Activated CD4-positive, alpha-beta T cell treated with anti-CD3 and anti-CD28 coated beads for 36 hours (primary cell): ENCODE data around the gene WDR43. TPM values are rescaled to one million over a fixed set of nuclear protein-coding genes. Genes with fewer than 3 reads are reported as not detected.
A peak's percentile ranks its signal among the peaks of the same experiment; 100 is the strongest.

Experiments used
- ATAC-seq: fragments of 200-7000 bp; cut with Tn5 transposase; one replicate; pipeline ENCODE4 v1.10.0; 2021; ENCODE audit warnings: mild to moderate bottlenecking, moderate library complexity
- CTCF ChIA-PET: fragments of 350-600 bp; sonication (Branson Sonifier 250); formaldehyde crosslinking; loops from one replicate; lab custom pipeline; 2021; ENCODE audit warnings: antibody characterized with exemption; lab: Charles Lee
- POLR2A ChIA-PET: fragments of 350-600 bp; sonication (Branson Sonifier 250); formaldehyde crosslinking; loops from one replicate; lab custom pipeline; 2021; ENCODE audit warnings: antibody characterized with exemption, inconsistent platforms; lab: Charles Lee
- DNase-seq: peaks from one replicate; pipeline ENCODE4 v3.0.0-alpha.2; 2020
- H3K27ac Mint-ChIP-seq: one replicate; pipeline ENCODE4 v1.8.0; 2021; ENCODE audit warnings: mixed read lengths
- H3K27me3 Mint-ChIP-seq: one replicate; pipeline ENCODE4 v1.8.0; 2021; ENCODE audit warnings: mixed read lengths
- H3K36me3 Mint-ChIP-seq: one replicate; pipeline ENCODE4 v1.8.0; 2021; ENCODE audit warnings: low read depth, mixed read lengths
- H3K4me1 Mint-ChIP-seq: one replicate; pipeline ENCODE4 v1.8.0; 2021; ENCODE audit warnings: mixed read lengths
- H3K4me3 Mint-ChIP-seq: one replicate; pipeline ENCODE4 v1.8.0; 2021; ENCODE audit warnings: mild to moderate bottlenecking, moderate library complexity, mixed read lengths
- H3K9me3 Mint-ChIP-seq: one replicate; pipeline ENCODE4 v1.8.0; 2021; ENCODE audit warnings: low read depth, mixed read lengths
- intact Hi-C, 2 experiments: fragments of 100-400 bp; cut with DNase I in 1 of 2; cut with micrococcal nuclease in 1 of 2; formaldehyde crosslinking; loops; one replicate each; pipeline versions ENCODE4 v1.14.2 to v1.15.1; 2022 to 2024; cut with DNase I, micrococcal nuclease
- total RNA-seq, 2 experiments: library from RNA; stranded (reverse); gene quantifications; one replicate each; pipeline ENCODE4 v1.2.3, GENCODE V29; 2021

The WDR43 gene
- total RNA-seq, 2 experiments from 2014 or later = 109 to 170 TPM

GRCh38 chr2:28944535-28945248, 50.2 kb downstream of the WDR43 start:
- H3K9me3 Mint-ChIP-seq = no peaks in the 10 kb centered on the region
- ATAC-seq (no peak), DNase-seq (no peak)
- H3K4me1 Mint-ChIP-seq = no peaks in the 10 kb centered on the region
- H3K36me3 Mint-ChIP-seq = peaks cover 65% of the 10 kb centered on the region
- H3K27me3 Mint-ChIP-seq = no peaks in the 10 kb centered on the region
- POLR2A ChIA-PET = interaction anchor here (0.6 kb wide), 1 partner anchor 71 kb away, joined by 3 read pairs; no protein-coding TSS in a partner anchor
- intact Hi-C loops = loop anchor here in 1 of 2 experiments (5.0 kb wide), 1 partner anchor 37 kb away; no protein-coding TSS in a partner anchor
- CTCF ChIA-PET = interaction anchor here (0.6 to 0.7 kb wide), 2 partner anchors 88 to 161 kb away, joined by 3 to 5 read pairs; no protein-coding TSS in a partner anchor
- no peak overlapping the region for H3K4me3 Mint-ChIP-seq
- H3K27ac Mint-ChIP-seq = no peak overlapping the region

- no peak overlapping the region for H3K4me3 Mint-ChIP-seq
- peaks cover 3% of the 10 kb centered on the region for H3K4me1 Mint-ChIP-seq
- DNase-seq (no peak), ATAC-seq (no peak)
- intact Hi-C loops = no loop called here
- H3K36me3 Mint-ChIP-seq = peaks cover 44% of the 10 kb centered on the region
- ChIA-PET CTCF (interaction anchor here (0.6 to 0.7 kb wide), 3 partner anchors 18 to 850 kb away, joined by 3 to 4 read pairs (median 4); no protein-coding TSS in a partner anchor), POLR2A (interaction anchor here (0.7 kb wide), 1 partner anchor 15 kb away, joined by 3 read pairs; no protein-coding TSS in a partner anchor)
- H3K9me3 Mint-ChIP-seq = no peaks in the 10 kb centered on the region
- no peaks in the 10 kb centered on the region for H3K27me3 Mint-ChIP-seq
- no peak overlapping the region for H3K27ac Mint-ChIP-seq
Measured at GRCh38 chr2:28948160-28948559, 53.7 kb downstream of the WDR43 start.

GRCh38 chr2:28949190-28949589, 54.7 kb downstream of the WDR43 start:
- no peaks in the 10 kb centered on the region for H3K27me3 Mint-ChIP-seq
- peaks cover 35% of the 10 kb centered on the region for H3K36me3 Mint-ChIP-seq
- no peak overlapping the region for H3K4me3 Mint-ChIP-seq
- DNase-seq = no peak
- no peaks in the 10 kb centered on the region for H3K9me3 Mint-ChIP-seq
- intact Hi-C loops = no loop called here
- ATAC-seq = no peak
- CTCF ChIA-PET = interaction anchor here (0.9 to 1.2 kb wide), 3 partner anchors 10 to 129 kb away, joined by 3 to 4 read pairs (median 4); no protein-coding TSS in a partner anchor
- peaks cover 3% of the 10 kb centered on the region for H3K4me1 Mint-ChIP-seq
- no peak overlapping the region for H3K27ac Mint-ChIP-seq
- POLR2A ChIA-PET = no interaction called here

DNA sequence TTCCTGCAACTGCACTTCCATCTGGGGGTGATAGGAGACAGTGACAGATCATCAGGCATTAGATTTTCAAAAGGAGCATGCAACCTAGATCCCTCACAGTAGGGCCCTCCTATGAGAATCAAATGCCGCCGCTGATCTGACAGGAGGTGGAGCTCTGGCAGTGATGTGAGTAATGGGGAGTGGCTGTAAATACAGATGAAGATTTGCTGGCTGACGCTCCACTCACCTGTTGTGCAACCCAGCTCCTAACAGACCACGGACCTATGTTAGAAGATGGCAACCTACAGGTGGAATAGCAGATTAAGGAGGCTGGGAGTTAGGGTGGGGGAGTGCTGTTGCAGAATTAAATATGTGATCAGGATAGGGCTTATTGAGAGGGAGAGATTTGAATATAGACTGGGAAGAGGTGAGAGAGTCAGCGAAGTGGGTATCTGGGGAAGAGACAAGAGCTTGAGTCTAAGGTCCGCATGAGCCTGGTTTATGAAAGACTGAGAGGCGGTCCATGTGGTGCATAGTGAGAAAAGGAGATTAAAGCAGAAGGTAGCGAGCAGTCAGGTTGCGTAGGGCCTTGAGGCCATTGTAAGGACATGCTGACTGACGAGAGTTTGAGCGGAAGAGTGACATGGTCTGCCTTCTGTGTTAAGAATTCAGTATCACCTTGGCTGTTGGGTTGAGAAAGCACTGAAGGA, 55.3 kb downstream of the WDR43 start:
- ATAC-seq = no peak
- H3K4me1 Mint-ChIP-seq = peaks cover 3% of the 10 kb centered on the region
- H3K27ac Mint-ChIP-seq = peak overlapping the region; percentile 10
- intact Hi-C loops = loop anchor here (5.0 to 10.0 kb wide), 2 partner anchors 165 to 382 kb away; partner anchors contain the start of gene CLIP4 (in 1 of the 2)
- H3K27me3 Mint-ChIP-seq = no peaks in the 10 kb centered on the region
- peaks cover 30% of the 10 kb centered on the region for H3K36me3 Mint-ChIP-seq
- POLR2A ChIA-PET = no interaction called here
- no peak for DNase-seq
- H3K9me3 Mint-ChIP-seq = no peaks in the 10 kb centered on the region
- CTCF ChIA-PET = interaction anchor here (0.9 to 1.2 kb wide), 3 partner anchors 9 to 129 kb away, joined by 3 to 4 read pairs (median 4); no protein-coding TSS in a partner anchor
- no peak overlapping the region for H3K4me3 Mint-ChIP-seq

- Mint-ChIP-seq H3K4me1 (peaks cover 3% of the 10 kb centered on the region), H3K36me3 (peaks cover 22% of the 10 kb centered on the region), H3K27ac (no peak overlapping the region), H3K27me3 (no peaks in the 10 kb centered on the region), H3K4me3 (no peak overlapping the region), H3K9me3 (no peaks in the 10 kb centered on the region)
- DNase-seq = no peak
- ChIA-PET POLR2A (no interaction called here), CTCF (interaction anchor here (0.6 to 1.1 kb wide), 4 partner anchors 9 to 56 kb away, joined by 3 to 5 read pairs (median 3); no protein-coding TSS in a partner anchor)
- no peak for ATAC-seq
- intact Hi-C loops = loop anchor here (5.0 to 10.0 kb wide), 2 partner anchors 164 to 384 kb away; partner anchors contain the start of gene CLIP4 (in 1 of the 2)
Measured at GRCh38 chr2:28950941-28951630, 56.6 kb downstream of the WDR43 start.

GRCh38 chr2:28951910-28952835, 57.7 kb downstream of the WDR43 start:
- peaks cover 3% of the 10 kb centered on the region for H3K4me1 Mint-ChIP-seq
- no peak overlapping the region for H3K4me3 Mint-ChIP-seq
- DNase-seq (no peak), ATAC-seq (peak; percentile 34)
- intact Hi-C loops = loop anchor here (5.0 to 10.0 kb wide), 2 partner anchors 163 to 385 kb away; partner anchors contain the start of gene CLIP4 (in 1 of the 2)
- ChIA-PET CTCF (interaction anchor here (0.7 to 1.1 kb wide), 3 partner anchors 8 to 245 kb away, joined by 3 to 5 read pairs (median 3); no protein-coding TSS in a partner anchor), POLR2A (interaction anchor here (0.9 kb wide), 1 partner anchor 180 kb away, joined by 3 read pairs; no protein-coding TSS in a partner anchor)
- no peaks in the 10 kb centered on the region for H3K9me3 Mint-ChIP-seq
- H3K36me3 Mint-ChIP-seq = peaks cover 16% of the 10 kb centered on the region
- no peaks in the 10 kb centered on the region for H3K27me3 Mint-ChIP-seq
- H3K27ac Mint-ChIP-seq = no peak overlapping the region

DNA sequence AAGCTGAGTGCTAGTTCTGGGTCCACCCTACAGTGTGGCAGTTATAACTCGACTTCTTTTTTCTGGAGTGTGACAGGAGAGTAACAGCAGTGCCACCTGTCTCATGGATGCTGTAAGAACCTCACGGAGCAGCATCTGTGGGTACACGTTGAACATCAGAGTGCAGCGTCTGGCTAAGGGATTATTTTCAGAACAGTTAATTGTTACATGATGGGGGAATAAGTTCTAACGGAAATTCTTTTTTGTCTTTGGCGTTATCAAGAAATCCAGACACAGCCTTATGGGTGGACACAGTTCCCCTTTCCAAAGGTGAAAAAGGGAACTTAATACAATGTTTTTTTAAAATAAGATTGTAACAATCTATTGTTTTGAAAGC, 58.4 kb downstream of the WDR43 start:
- Mint-ChIP-seq H3K4me1 (peaks cover 3% of the 10 kb centered on the region), H3K36me3 (peaks cover 16% of the 10 kb centered on the region), H3K4me3 (no peak overlapping the region), H3K27ac (no peak overlapping the region), H3K9me3 (no peaks in the 10 kb centered on the region), H3K27me3 (no peaks in the 10 kb centered on the region)
- ATAC-seq (peak; percentile 67), DNase-seq (no peak)
- CTCF ChIA-PET = interaction anchor here (0.7 kb wide), 1 partner anchor 244 kb away, joined by 3 read pairs; no protein-coding TSS in a partner anchor
- POLR2A ChIA-PET = interaction anchor here (0.9 kb wide), 1 partner anchor 180 kb away, joined by 3 read pairs; no protein-coding TSS in a partner anchor
- intact Hi-C loops = loop anchor here (5.0 to 10.0 kb wide), 2 partner anchors 162 to 386 kb away; partner anchors contain the start of gene CLIP4 (in 1 of the 2)

DNA sequence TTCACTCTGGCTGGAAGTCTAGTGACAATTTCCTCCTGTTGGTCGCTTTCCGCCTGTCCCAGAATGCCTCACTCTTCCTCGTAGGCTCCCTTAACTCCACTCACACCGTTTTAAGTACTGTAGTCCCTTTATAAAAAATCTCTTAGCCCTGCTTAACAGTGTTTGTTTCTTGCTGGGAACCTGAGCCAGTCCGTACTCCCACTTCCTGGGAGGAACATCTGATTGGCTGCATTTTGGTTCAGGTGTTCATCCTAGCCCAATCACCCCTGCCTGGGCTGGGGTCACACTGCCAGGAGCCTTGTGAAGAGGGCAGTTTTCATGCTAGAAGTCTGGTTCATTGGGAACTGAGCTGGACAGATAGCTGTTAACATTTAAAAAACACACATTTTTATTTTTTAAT, 61.0 kb downstream of the WDR43 start:
- H3K27me3 Mint-ChIP-seq = no peaks in the 10 kb centered on the region
- H3K9me3 Mint-ChIP-seq = no peaks in the 10 kb centered on the region
- H3K4me3 Mint-ChIP-seq = no peak overlapping the region
- DNase-seq (no peak), ATAC-seq (no peak)
- no peak overlapping the region for H3K27ac Mint-ChIP-seq
- H3K36me3 Mint-ChIP-seq = no peaks in the 10 kb centered on the region
- POLR2A ChIA-PET = no interaction called here
- CTCF ChIA-PET = interaction anchor here (0.5 to 0.7 kb wide), 3 partner anchors 93 to 182 kb away, joined by 3 to 4 read pairs (median 3); no protein-coding TSS in a partner anchor
- intact Hi-C loops = loop anchor here (5.0 to 10.0 kb wide), 4 partner anchors 57 to 1117 kb away; partner anchors contain the start of gene CLIP4 (in 1 of the 2)
- H3K4me1 Mint-ChIP-seq = peaks cover 3% of the 10 kb centered on the region

DNA sequence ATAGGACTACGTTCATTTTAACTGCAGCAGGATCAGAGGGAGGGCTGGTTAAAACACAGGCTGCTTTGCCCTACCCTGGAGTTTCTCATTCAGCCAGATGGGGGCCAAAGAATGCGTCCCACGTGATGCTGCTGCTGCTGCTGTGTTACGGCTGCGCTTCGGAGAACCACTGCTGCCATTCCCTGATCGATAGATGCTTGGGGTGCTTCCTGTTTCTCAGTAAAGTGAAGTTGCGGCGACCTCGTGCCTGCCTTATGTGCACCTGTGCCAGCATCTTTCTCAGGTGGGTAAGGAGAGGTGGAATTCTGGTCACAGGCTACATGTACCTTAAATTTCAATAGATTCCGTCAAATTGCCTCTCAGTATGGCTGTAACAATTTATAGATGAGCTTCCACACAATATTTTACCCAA, 62.0 kb downstream of the WDR43 start:
- H3K4me3 Mint-ChIP-seq = no peak overlapping the region
- no peaks in the 10 kb centered on the region for H3K36me3 Mint-ChIP-seq
- DNase-seq (no peak), ATAC-seq (no peak)
- H3K27ac Mint-ChIP-seq = no peak overlapping the region
- ChIA-PET POLR2A (no interaction called here), CTCF (interaction anchor here (0.6 to 0.8 kb wide), 2 partner anchors 71 to 387 kb away, joined by 3 read pairs; no protein-coding TSS in a partner anchor)
- no peaks in the 10 kb centered on the region for H3K9me3 Mint-ChIP-seq
- H3K27me3 Mint-ChIP-seq = no peaks in the 10 kb centered on the region
- peaks cover 3% of the 10 kb centered on the region for H3K4me1 Mint-ChIP-seq
- intact Hi-C loops = loop anchor here (5.0 to 10.0 kb wide), 4 partner anchors 56 to 1116 kb away; partner anchors contain the start of gene CLIP4 (in 1 of the 2)
